ENCODE data around the gene GRK4. TPM values are rescaled to one million over a fixed set of nuclear protein-coding genes. Genes with fewer than 3 reads are reported as not detected.

Gene GRK4
- total and polyA plus RNA-seq, 10 of the 15 experiments (the other 5 are each of a cell fraction or from before 2014, with no cell fraction given): 1.1 to 4.0 (median 2.5) TPM

DNA sequence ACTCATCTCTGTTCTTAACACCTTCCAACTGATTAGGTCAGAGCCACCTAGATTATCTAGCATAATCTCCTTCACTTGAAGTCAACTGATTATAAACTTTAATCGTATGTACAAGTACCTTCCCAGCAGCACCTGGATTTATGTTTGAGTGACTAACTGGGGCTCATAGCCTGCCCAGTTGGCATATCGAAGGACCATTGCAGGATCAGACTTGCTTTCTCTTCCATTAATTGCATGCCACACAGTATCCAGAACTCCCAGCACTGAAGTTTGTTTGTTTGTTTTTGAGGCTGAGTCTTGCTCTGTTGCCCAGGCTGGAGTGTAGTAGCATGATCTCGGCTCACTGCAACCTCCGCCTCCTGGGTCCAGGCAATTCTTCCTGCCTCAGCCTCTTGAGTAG, 27.9 kb downstream of the GRK4 start:
- Histone ChIP-seq H4K20me1 (ENCODE audit: control insufficient read depth, insufficient read depth) (no peaks in the 10 kb centered on the region), H3K4me1 (ENCODE audit: control insufficient read depth, insufficient read depth, low read length) (no peaks in the 10 kb centered on the region), H3K4me2 (ENCODE audit: control insufficient read depth, insufficient read depth) (no peak overlapping the region), H3K27me3 (replicated peaks in 1 of 2; ENCODE audit: control insufficient read depth in 2 of 2, insufficient read depth in 2 of 2, low read length in 1 of 2) (no peaks in the 10 kb centered on the region), H2AFZ (ENCODE audit: control insufficient read depth, low read depth, low read length) (no peak overlapping the region), H3K9ac (ENCODE audit: control insufficient read depth, insufficient read depth, low read length) (no peak overlapping the region), H3K36me3 (ENCODE audit: control insufficient read depth in 2 of 2, insufficient read depth in 2 of 2, low read length in 1 of 2) (no peaks in the 10 kb centered on the region), H3K79me2 (ENCODE audit: control insufficient read depth, insufficient read depth, low read length) (no peaks in the 10 kb centered on the region), H3K27ac (ENCODE audit: control insufficient read depth, insufficient read depth) (no peak overlapping the region), H3K9me3 (replicated peaks; ENCODE audit: control insufficient read depth, insufficient read depth, low read length) (no peaks in the 10 kb centered on the region), H3K4me3 (no peak overlapping the region)
- SMC1A ChIA-PET (ENCODE audit: uncharacterized antibody, unreplicated experiment): no interaction called here
- CTCF ChIA-PET: interaction anchor here (1.3 to 1.5 kb wide), 2 partner anchors 13 to 15 kb away, joined by 3 to 5 read pairs; no protein-coding TSS in a partner anchor
- no TSS peak for BruUV-seq (replicated peaks)
- intact Hi-C loops (cut with micrococcal nuclease; ENCODE audit: unreplicated experiment) (no loop called here), in situ Hi-C loops (cut with MboI) (no loop called here)
- RAD21 ChIA-PET (ENCODE audit: unreplicated experiment): no interaction called here
- ATAC-seq (no peak), DNase-seq (ENCODE audit: low read depth, low spot score) (no peak), FAIRE-seq (no peak)
- POLR2A ChIA-PET: interaction anchor here (0.6 kb wide), 1 partner anchor 59 kb away, joined by 3 read pairs; no protein-coding TSS in a partner anchor
- 67% methylated on average over 4 of the region's 4 CpGs for WGBS (ENCODE audit: insufficient coverage, insufficient replicate concordance, low lambda C conversion rate, missing lambda C conversion rate)
- TF ChIP-seq, protein P1, sequence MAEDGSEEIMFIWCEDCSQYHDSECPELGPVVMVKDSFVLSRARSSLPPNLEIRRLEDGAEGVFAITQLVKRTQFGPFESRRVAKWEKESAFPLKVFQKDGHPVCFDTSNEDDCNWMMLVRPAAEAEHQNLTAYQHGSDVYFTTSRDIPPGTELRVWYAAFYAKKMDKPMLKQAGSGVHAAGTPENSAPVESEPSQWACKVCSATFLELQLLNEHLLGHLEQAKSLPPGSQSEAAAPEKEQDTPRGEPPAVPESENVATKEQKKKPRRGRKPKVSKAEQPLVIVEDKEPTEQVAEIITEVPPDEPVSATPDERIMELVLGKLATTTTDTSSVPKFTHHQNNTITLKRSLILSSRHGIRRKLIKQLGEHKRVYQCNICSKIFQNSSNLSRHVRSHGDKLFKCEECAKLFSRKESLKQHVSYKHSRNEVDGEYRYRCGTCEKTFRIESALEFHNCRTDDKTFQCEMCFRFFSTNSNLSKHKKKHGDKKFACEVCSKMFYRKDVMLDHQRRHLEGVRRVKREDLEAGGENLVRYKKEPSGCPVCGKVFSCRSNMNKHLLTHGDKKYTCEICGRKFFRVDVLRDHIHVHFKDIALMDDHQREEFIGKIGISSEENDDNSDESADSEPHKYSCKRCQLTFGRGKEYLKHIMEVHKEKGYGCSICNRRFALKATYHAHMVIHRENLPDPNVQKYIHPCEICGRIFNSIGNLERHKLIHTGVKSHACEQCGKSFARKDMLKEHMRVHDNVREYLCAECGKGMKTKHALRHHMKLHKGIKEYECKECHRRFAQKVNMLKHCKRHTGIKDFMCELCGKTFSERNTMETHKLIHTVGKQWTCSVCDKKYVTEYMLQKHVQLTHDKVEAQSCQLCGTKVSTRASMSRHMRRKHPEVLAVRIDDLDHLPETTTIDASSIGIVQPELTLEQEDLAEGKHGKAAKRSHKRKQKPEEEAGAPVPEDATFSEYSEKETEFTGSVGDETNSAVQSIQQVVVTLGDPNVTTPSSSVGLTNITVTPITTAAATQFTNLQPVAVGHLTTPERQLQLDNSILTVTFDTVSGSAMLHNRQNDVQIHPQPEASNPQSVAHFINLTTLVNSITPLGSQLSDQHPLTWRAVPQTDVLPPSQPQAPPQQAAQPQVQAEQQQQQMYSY (CRISPR knock-in tag; IDR thresholded peaks at IDR 0.05): no peak
- TF ChIP-seq ZNF217 (IDR thresholded peaks at IDR 0.05): no peak
- TF ChIP-seq LARP7 (IDR thresholded peaks at IDR 0.05): no peak
- no peak for TF ChIP-seq MEF2A (IDR thresholded peaks at IDR 0.05; ENCODE audit: insufficient read depth, low read depth, low read length)
- TF ChIP-seq, protein P2, sequence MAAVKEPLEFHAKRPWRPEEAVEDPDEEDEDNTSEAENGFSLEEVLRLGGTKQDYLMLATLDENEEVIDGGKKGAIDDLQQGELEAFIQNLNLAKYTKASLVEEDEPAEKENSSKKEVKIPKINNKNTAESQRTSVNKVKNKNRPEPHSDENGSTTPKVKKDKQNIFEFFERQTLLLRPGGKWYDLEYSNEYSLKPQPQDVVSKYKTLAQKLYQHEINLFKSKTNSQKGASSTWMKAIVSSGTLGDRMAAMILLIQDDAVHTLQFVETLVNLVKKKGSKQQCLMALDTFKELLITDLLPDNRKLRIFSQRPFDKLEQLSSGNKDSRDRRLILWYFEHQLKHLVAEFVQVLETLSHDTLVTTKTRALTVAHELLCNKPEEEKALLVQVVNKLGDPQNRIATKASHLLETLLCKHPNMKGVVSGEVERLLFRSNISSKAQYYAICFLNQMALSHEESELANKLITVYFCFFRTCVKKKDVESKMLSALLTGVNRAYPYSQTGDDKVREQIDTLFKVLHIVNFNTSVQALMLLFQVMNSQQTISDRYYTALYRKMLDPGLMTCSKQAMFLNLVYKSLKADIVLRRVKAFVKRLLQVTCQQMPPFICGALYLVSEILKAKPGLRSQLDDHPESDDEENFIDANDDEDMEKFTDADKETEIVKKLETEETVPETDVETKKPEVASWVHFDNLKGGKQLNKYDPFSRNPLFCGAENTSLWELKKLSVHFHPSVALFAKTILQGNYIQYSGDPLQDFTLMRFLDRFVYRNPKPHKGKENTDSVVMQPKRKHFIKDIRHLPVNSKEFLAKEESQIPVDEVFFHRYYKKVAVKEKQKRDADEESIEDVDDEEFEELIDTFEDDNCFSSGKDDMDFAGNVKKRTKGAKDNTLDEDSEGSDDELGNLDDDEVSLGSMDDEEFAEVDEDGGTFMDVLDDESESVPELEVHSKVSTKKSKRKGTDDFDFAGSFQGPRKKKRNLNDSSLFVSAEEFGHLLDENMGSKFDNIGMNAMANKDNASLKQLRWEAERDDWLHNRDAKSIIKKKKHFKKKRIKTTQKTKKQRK (IDR thresholded peaks at IDR 0.05; ENCODE audit: low read depth, low read length): no peak
- TF ChIP-seq SUPT20H (IDR thresholded peaks at IDR 0.05; ENCODE audit: borderline replicate concordance, control insufficient read depth, low read depth, low read length): no peak
- TF ChIP-seq ZSCAN29 (IDR thresholded peaks at IDR 0.05): no peak
- TF ChIP-seq, protein P3, sequence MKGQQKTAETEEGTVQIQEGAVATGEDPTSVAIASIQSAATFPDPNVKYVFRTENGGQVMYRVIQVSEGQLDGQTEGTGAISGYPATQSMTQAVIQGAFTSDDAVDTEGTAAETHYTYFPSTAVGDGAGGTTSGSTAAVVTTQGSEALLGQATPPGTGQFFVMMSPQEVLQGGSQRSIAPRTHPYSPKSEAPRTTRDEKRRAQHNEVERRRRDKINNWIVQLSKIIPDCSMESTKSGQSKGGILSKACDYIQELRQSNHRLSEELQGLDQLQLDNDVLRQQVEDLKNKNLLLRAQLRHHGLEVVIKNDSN (IDR thresholded peaks at IDR 0.05; ENCODE audit: borderline replicate concordance, extremely low read length, insufficient read depth, low read depth, low read length): no peak
- TF ChIP-seq CBX3 (IDR thresholded peaks at IDR 0.05; ENCODE audit: borderline replicate concordance, low read depth): no peak
- no peak for TF ChIP-seq IRF4 (IDR thresholded peaks at IDR 0.05; ENCODE audit: low read depth, low read length)
- TF ChIP-seq BHLHE40 (IDR thresholded peaks at IDR 0.05; ENCODE audit: borderline replicate concordance in 1 of 2, low read depth in 2 of 2, low read length in 1 of 2): no peak
- TF ChIP-seq, protein P4, sequence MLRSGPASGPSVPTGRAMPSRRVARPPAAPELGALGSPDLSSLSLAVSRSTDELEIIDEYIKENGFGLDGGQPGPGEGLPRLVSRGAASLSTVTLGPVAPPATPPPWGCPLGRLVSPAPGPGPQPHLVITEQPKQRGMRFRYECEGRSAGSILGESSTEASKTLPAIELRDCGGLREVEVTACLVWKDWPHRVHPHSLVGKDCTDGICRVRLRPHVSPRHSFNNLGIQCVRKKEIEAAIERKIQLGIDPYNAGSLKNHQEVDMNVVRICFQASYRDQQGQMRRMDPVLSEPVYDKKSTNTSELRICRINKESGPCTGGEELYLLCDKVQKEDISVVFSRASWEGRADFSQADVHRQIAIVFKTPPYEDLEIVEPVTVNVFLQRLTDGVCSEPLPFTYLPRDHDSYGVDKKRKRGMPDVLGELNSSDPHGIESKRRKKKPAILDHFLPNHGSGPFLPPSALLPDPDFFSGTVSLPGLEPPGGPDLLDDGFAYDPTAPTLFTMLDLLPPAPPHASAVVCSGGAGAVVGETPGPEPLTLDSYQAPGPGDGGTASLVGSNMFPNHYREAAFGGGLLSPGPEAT (IDR thresholded peaks at IDR 0.05; ENCODE audit: low read depth): no peak
- TF ChIP-seq, protein P5, sequence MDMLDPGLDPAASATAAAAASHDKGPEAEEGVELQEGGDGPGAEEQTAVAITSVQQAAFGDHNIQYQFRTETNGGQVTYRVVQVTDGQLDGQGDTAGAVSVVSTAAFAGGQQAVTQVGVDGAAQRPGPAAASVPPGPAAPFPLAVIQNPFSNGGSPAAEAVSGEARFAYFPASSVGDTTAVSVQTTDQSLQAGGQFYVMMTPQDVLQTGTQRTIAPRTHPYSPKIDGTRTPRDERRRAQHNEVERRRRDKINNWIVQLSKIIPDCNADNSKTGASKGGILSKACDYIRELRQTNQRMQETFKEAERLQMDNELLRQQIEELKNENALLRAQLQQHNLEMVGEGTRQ (IDR thresholded peaks at IDR 0.05; ENCODE audit: borderline replicate concordance, low read depth, low read length): no peak
